OCI-LY1 (cell line): ENCODE results near the gene SNTN.

Source experiments
- H2AFZ ChIP-seq: fragments of 200-600 bp; sonication (generic), shearing (Covaris generic); 2 replicates; pipeline ENCODE4 v1.6.0; 2014; ENCODE audit warnings: antibody characterized with exemption, mild to moderate bottlenecking, low read length
- H3F3A ChIP-seq: fragments of 200-600 bp; sonication (generic), shearing (Covaris generic); 2 replicates; pipeline ENCODE4 v1.6.0; 2014; ENCODE audit warnings: mild to moderate bottlenecking, antibody characterized with exemption, low read length, moderate library complexity; ENCODE audit not compliant: insufficient read depth
- H3K27ac ChIP-seq: fragments of 200-600 bp; sonication (generic); 2 replicates; pipeline ENCODE4 v1.5.1; 2014; ENCODE audit warnings: low read length, mixed run types, mild to moderate bottlenecking, low read depth; ENCODE audit not compliant: poor library complexity, severe bottlenecking
- H3K27me3 ChIP-seq: fragments of 200-600 bp; sonication (generic); 2 replicates; pipeline ENCODE4 v1.6.0; 2014; ENCODE audit warnings: antibody characterized with exemption, mild to moderate bottlenecking, low read length, moderate library complexity; ENCODE audit not compliant: insufficient read depth
- H3K36me3 ChIP-seq: fragments of 200-600 bp; sonication (generic); 2 replicates; pipeline ENCODE4 v1.6.1; 2014; ENCODE audit warnings: mild to moderate bottlenecking, antibody characterized with exemption, low read length, moderate library complexity, mixed read lengths; ENCODE audit not compliant: insufficient read depth
- H3K4me1 ChIP-seq: fragments of 200-600 bp; sonication (generic); 2 replicates; pipeline ENCODE4 v1.5.1; 2014; ENCODE audit warnings: mild to moderate bottlenecking, low read length, moderate library complexity; ENCODE audit not compliant: insufficient read depth, severe bottlenecking
- H3K4me2 ChIP-seq: fragments of 200-600 bp; sonication (generic), shearing (Covaris generic); 2 replicates; pipeline ENCODE4 v1.6.1; 2014; ENCODE audit warnings: low read length
- H3K4me3 ChIP-seq: fragments of 200-600 bp; sonication (generic); 2 replicates; pipeline ENCODE4 v1.5.1; 2014; ENCODE audit warnings: low read length, low read depth, mild to moderate bottlenecking, mixed read lengths; ENCODE audit not compliant: poor library complexity, severe bottlenecking
- H3K79me2 ChIP-seq: fragments of 200-600 bp; shearing (Covaris generic); 2 replicates; pipeline ENCODE4 v1.6.1; 2016; ENCODE audit warnings: mixed run types, low read length, mixed read lengths; ENCODE audit not compliant: insufficient read depth
- H3K9ac ChIP-seq: fragments of 200-600 bp; sonication (generic), shearing (Covaris generic); 2 replicates; pipeline ENCODE4 v1.6.1; 2014; ENCODE audit warnings: mild to moderate bottlenecking, low read length, mixed read lengths
- H3K9me2 ChIP-seq: fragments of 200-600 bp; sonication (generic), shearing (Covaris generic); 2 replicates; pipeline ENCODE4 v1.6.1; 2014; ENCODE audit warnings: low read depth, mild to moderate bottlenecking, low read length, mixed read lengths
- H3K9me3 ChIP-seq: fragments of 200-600 bp; shearing (Covaris generic); 2 replicates; pipeline ENCODE4 v1.6.1; 2014; ENCODE audit warnings: low read length, mixed read lengths
- H4K20me1 ChIP-seq: fragments of 200-600 bp; sonication (generic), shearing (Covaris generic); 2 replicates; pipeline ENCODE4 v1.6.0; 2016; ENCODE audit warnings: mild to moderate bottlenecking, low read length; ENCODE audit not compliant: insufficient read depth
- EZH2 ChIP-seq: fragments of 200-600 bp; sonication (generic), shearing (Covaris generic); IDR thresholded peaks from 2 replicates; pipeline ENCODE4 v1.8.0; 2017; ENCODE audit warnings: borderline replicate concordance, mixed run types, mild to moderate bottlenecking, antibody characterized with exemption, low read length, moderate library complexity, mixed read lengths
- TF ChIP-seq, protein P1 (sequence below): fragments of 200-600 bp; sonication (generic), shearing (Covaris generic); IDR thresholded peaks from 2 replicates; pipeline ENCODE4 v1.5.1; 2017; ENCODE audit warnings: mild to moderate bottlenecking, antibody characterized with exemption, low read length, moderate library complexity, mixed read lengths

SNTN gene

DNA sequence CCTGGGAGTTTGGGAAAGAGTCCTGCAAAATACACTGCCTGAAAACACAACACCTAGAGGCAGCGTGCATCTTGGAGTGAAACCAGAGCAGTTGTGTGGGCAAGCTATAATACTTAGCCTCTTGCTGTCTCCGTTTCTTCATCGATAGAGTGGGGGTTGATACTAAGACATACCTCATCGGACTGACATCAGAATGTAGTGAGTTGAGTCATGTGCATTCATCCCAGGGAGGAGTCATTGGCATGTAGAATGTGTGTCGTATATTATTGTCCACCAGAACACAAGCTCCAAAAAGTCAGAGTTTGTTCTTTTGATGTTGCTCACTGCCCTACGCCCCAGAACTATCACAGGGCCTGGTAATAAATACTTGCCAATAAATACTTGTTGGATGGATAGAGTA lies 4.3 kb downstream of the SNTN start:
- no peaks in the 10 kb centered on the region for H3K4me1 ChIP-seq
- H3K9me2 ChIP-seq, result no peaks in the 10 kb centered on the region
- H3K4me2 ChIP-seq, result no peak overlapping the region
- H3K36me3 ChIP-seq, result no peaks in the 10 kb centered on the region
- no peak overlapping the region for H3K9ac ChIP-seq
- H3F3A ChIP-seq, result no peaks in the 10 kb centered on the region
- no peaks in the 10 kb centered on the region for H4K20me1 ChIP-seq
- no peak overlapping the region for H3K4me3 ChIP-seq
- H3K27ac ChIP-seq, result no peak overlapping the region
- TF ChIP-seq, protein P1, sequence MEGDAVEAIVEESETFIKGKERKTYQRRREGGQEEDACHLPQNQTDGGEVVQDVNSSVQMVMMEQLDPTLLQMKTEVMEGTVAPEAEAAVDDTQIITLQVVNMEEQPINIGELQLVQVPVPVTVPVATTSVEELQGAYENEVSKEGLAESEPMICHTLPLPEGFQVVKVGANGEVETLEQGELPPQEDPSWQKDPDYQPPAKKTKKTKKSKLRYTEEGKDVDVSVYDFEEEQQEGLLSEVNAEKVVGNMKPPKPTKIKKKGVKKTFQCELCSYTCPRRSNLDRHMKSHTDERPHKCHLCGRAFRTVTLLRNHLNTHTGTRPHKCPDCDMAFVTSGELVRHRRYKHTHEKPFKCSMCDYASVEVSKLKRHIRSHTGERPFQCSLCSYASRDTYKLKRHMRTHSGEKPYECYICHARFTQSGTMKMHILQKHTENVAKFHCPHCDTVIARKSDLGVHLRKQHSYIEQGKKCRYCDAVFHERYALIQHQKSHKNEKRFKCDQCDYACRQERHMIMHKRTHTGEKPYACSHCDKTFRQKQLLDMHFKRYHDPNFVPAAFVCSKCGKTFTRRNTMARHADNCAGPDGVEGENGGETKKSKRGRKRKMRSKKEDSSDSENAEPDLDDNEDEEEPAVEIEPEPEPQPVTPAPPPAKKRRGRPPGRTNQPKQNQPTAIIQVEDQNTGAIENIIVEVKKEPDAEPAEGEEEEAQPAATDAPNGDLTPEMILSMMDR, result no peak
- no peak for TF ChIP-seq EZH2
- H2AFZ ChIP-seq, result no peak overlapping the region
- no peaks in the 10 kb centered on the region for H3K9me3 ChIP-seq
- no peaks in the 10 kb centered on the region for H3K79me2 ChIP-seq
- no peaks in the 10 kb centered on the region for H3K27me3 ChIP-seq

DNA sequence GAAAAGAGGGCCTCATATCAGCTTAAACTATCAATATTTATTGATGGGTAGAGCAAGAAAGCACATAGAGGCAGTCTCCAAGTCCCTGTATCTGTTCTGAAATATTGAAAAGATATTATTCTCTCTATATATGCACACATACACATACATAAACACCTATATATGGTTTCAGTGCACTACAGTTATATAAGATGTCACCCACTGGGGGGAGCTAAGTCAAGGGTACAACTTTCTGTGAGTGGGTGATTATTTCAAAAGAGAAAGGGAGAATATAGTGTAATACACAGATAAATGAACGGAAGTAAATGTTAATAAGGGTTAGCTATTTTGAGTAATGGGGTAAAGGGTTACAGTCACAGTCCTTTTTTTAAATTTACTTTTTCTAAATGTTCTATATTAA lies 8.8 kb downstream of the SNTN start:
- Histone ChIP-seq H3K36me3 (no peaks in the 10 kb centered on the region), H2AFZ (no peak overlapping the region), H3K27me3 (no peaks in the 10 kb centered on the region), H3K9ac (no peak overlapping the region), H3K4me3 (no peak overlapping the region), H3K9me2 (no peaks in the 10 kb centered on the region), H3K27ac (no peak overlapping the region), H3K4me2 (no peak overlapping the region), H3F3A (no peaks in the 10 kb centered on the region), H4K20me1 (no peaks in the 10 kb centered on the region), H3K9me3 (no peaks in the 10 kb centered on the region), H3K4me1 (no peaks in the 10 kb centered on the region), H3K79me2 (no peaks in the 10 kb centered on the region)
- TF ChIP-seq EZH2, result no peak
- TF ChIP-seq, protein P1, result peak; percentile 41

DNA sequence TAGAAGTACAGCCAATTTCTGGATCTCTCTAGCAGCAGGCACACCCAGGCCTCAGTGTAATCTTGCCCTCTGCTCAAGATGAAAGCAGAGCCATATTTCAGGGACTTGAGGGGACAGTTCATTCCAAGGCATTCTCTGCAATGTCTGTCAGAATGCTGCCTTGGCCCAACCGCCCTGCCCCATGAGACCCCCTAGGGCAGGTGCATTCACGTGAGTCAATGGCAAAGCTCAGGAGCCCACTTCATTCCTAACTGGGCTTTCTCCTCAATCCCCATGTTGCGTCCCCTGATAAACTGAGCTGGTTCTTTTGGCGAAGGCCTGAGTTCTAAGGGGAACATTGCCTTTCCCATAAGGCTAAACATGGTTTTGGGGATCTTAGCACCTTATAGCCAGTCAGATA lies 9.5 kb downstream of the SNTN start:
- Histone ChIP-seq H3K9me3 (no peaks in the 10 kb centered on the region), H3F3A (no peaks in the 10 kb centered on the region), H3K27me3 (no peaks in the 10 kb centered on the region), H3K36me3 (no peaks in the 10 kb centered on the region), H3K4me2 (no peak overlapping the region), H3K9me2 (no peaks in the 10 kb centered on the region), H3K4me1 (no peaks in the 10 kb centered on the region), H3K4me3 (no peak overlapping the region), H3K27ac (no peak overlapping the region), H3K79me2 (no peaks in the 10 kb centered on the region), H2AFZ (no peak overlapping the region), H3K9ac (no peak overlapping the region), H4K20me1 (no peaks in the 10 kb centered on the region)
- TF ChIP-seq, protein P1, result no peak
- TF ChIP-seq EZH2, result no peak
